GM18867 (cell line): ENCODE data around the gene PSD4.

Experiments used
- ATAC-seq: cut with Tn5 transposase; IDR thresholded peaks from one replicate; pipeline ENCODE4 v1.9.1; 2021; ENCODE audit warnings: mild to moderate bottlenecking, moderate library complexity; ENCODE audit not compliant: unreplicated experiment

PSD4 gene

GRCh38 chr2:113173542-113174375, at the start of gene PSD4:
Gene PSD4 (plus strand): TSS chr2:113173971. CDS start chr2:113182457, 8,486 bp downstream.
- ATAC-seq = peak; percentile 83

GRCh38 chr2:113124181-113124961, 49.4 kb upstream of the PSD4 start:
- no peak for ATAC-seq

GRCh38 chr2:113124984-113125855, 48.6 kb upstream of the PSD4 start:
- no peak for ATAC-seq

DNA sequence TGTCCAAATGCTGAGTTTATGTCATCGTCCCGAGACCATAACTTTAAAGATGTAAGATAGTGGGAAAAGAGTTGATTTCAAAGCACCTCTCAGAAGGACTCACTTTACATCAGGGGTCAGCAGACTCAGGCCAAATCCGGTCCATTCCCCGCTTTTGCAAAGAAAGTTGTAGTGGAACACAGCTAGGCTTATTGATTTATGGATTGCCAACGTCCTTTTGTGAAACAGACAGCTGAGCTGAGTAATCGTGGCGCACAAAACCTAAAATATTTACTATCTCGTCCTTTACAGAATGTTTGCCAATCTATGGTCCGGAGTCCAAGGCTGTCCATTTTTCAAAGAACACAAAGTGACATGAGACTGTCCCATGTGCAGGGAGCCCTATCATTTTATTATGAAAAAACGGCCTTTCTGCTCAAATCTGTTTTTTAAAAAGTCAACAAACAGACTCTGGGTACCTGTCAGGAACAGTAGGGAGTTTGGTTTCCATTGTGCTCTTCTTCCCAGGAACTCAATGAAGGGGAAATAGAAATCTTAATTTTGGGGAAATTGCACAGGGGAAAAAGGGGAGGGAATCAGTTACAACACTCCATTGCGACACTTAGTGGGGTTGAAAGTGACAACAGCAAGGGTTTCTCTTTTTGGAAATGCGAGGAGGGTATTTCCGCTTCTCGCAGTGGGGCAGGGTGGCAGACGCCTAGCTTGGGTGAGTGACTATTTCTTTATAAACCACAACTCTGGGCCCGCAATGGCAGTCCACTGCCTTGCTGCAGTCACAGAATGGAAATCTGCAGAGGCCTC, 46.7 kb upstream of the PSD4 start, which contains the start of gene IL1RN:
TSS of gene IL1RN (plus strand) at position 754 of the 801 bp plus-strand sequence. CDS start at position 781, 27 bp downstream.
- no peak for ATAC-seq

DNA sequence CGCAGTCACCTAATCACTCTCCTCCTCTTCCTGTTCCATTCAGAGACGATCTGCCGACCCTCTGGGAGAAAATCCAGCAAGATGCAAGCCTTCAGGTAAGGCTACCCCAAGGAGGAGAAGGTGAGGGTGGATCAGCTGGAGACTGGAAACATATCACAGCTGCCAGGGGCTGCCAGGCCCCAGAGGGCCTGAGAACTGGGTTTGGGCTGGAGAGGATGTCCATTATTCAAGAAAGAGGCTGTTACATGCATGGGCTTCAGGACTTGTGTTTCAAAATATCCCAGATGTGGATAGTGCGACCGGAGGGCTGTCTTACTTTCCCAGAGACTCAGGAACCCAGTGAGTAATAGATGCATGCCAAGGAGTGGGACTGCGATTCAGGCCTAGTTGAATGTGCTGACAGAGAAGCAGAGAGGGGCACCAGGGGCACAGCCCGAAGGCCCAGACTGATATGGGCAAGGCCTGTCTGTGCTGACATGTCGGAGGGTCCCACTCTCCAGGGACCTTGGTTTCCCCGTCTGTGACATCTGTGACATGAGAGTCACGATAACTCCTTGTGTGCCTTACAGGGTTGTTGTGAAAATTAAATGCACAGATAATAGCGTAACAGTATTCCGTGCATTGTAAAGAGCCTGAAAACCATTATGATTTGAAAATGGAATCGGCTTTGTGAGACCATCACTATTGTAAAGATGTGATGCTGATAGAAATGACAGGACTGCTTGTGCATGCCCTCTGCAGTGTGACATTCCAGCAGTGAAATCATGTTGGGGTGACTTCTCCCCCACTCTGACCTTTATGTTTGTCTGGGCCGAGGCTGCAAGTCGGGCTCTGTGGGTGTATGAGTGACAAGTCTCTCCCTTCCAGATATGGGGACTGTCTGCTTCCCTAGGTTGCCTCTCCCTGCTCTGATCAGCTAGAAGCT, 45.9 kb upstream of the PSD4 start:
- no peak for ATAC-seq

DNA sequence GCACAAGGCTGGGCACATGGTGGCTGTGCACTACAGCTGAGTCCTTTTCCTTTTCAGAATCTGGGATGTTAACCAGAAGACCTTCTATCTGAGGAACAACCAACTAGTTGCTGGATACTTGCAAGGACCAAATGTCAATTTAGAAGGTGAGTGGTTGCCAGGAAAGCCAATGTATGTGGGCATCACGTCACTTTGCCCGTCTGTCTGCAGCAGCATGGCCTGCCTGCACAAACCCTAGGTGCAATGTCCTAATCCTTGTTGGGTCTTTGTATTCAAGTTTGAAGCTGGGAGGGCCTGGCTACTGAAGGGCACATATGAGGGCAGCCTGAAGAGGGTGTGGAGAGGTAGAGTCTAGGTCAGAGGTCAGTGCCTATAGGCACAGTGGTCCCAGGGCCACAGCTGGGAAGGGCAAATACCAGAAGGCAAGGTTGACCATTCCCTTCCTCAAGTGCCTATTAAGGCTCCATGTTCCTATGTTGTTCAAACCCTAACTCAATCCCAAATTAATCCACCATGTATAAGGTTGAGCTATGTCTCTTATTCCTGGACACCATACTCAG, 44.2 kb upstream of the PSD4 start:
- ATAC-seq = no peak

GRCh38 chr2:113131352-113132185, 42.2 kb upstream of the PSD4 start:
- no peak for ATAC-seq

DNA sequence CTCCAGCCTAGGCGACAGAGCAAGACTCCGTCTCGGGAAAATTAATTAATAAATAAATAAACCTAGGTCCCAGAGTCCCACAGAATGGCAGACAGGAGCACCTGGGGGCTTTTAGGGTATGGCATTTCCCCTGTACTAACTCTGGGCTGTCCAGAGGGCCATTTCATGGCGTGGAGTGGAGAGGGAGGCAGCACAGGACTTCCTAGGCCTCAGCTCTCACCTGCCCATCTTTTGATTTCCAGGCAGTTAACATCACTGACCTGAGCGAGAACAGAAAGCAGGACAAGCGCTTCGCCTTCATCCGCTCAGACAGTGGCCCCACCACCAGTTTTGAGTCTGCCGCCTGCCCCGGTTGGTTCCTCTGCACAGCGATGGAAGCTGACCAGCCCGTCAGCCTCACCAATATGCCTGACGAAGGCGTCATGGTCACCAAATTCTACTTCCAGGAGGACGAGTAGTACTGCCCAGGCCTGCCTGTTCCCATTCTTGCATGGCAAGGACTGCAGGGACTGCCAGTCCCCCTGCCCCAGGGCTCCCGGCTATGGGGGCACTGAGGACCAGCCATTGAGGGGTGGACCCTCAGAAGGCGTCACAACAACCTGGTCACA, 41.3 kb upstream of the PSD4 start:
- no peak for ATAC-seq

GRCh38 chr2:113133704-113134598, 39.8 kb upstream of the PSD4 start:
- no peak for ATAC-seq

GRCh38 chr2:113134717-113135116, 39.1 kb upstream of the PSD4 start:
- no peak for ATAC-seq

GRCh38 chr2:113135317-113135716, 38.5 kb upstream of the PSD4 start:
- ATAC-seq = peak; percentile 64

DNA sequence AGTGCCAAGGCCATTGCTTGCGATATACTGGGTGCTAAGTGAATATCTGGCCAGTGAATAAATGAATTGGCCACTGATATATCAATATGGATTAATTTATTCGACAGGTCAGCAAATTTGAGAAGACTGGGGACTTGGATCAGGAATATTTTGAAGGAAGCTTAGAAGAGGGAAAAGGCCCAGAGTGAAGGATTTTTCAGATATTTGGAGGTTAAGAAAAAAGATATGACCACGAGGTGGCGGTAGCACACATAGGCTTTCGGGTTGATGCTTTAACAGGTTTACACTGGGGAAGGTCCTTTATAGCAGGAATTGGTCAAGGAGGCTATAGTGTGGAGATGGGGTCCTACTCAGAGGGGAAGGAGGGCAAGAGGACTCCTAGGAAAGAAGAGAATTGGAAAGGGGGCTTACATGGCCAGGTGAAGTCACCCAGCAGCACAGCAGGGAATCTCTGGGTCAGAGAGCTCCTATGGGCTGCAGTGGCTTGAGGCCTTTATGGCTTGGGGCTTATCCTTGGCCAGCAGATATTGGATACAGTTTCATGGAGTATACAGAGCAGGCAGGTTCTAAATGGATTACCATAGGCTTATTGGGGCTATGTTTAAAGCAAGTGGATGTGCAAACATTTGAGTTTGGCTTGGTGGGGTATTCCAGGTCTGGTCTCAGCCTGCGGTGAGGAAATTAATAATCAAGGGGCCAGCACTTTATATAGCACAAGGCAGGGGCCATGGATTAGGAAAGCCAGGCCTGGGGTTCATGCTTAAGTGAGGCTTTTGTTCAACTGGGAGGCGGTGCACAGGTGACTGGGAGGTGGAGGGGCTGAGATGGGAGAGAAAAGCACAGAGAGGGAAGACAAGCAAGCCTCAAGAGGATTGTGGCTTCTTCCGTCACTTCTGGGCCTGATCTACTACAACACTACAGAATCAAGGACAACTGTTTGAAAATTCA, 36.7 kb upstream of the PSD4 start:
- ATAC-seq = no peak

DNA sequence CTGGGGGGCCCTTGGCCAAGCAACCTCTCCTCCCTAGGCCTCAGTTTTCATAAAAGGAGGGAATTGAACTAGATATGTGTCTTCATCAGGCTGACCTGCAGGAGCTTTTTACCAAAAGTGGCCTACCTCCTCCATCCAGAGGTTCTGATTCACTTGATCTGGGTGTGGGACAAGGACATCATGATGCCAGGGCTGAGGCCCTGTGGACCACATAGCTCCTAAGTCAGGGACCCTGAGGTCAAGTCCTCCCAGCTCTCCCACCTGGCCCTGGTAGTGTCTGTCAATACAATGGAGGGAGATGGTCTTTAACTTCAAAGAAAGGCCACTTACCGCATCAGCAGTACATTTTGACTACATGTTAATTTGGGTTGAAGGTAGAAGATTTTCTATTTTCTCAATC, 35.9 kb upstream of the PSD4 start:
- ATAC-seq = no peak

DNA sequence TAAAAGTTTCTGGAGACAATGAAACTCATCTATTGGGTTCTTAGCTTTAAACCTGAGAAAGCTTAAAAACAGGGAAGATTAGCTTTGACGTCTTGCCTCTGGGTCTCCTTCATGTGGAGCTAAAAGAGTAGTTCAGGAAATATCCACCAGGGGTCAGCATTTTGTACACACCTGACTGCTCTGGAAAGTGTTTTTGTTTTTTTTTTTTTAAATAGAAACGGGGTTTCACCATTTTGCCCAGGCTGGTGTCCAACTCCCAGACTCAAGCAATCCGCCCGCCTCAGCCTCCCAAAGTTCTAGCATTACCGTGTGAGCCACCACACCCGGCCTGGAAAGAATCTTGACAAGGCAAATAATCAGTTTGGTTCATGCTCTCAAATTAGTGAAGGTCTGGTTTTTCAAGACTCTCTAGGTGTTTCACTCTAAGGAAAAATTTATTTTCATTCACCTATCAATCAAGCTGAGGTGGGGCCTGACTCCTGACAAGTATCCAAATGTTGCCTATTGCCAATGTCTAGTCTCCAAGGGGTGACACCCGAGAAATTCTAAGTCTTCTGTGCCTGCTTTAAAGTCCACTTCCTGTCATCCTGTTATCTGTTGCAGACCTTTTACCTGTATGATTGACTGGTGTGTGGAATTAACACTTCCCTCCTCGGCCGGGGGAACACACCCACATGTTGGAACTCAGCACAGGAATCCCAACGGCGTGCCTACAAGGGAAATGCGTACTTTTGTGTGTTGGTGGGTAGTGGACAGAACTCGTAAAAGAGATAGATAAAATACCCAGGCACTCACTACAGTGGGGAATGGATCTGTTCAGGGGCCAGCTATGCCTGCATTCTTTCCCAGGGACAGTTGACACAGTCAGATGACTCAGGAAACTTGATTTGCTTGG, 35.1 kb upstream of the PSD4 start:
- peak; percentile 60 for ATAC-seq
